SK-N-SH (cell line): Measurements from ENCODE around the gene TESK1. TPM values are rescaled to one million over a fixed set of nuclear protein-coding genes. Genes with fewer than 3 reads are reported as not detected.

Source experiments
- CTCF ChIA-PET: fragments of 300-600, 350-600 bp; formaldehyde crosslinking; extraction: SDS; loops from one replicate; lab custom pipeline; 2021; lab: Yijun Ruan, JAX
- POLR2A ChIA-PET: fragments of 350-600 bp; sonication (Branson Sonifier 250); formaldehyde crosslinking; extraction: SDS; loops from one replicate; lab custom pipeline; 2020; ENCODE audit warnings: antibody characterized with exemption, inconsistent platforms; lab: Yijun Ruan, JAX
- DNase-seq: peaks from one replicate; pipeline ENCODE4 v3.0.0; 2012
- H2AFZ ChIP-seq: fragments of 200-600 bp; sonication (generic); 2 replicates; pipeline ENCODE4 v1.8.1; 2016; ENCODE audit warnings: antibody characterized with exemption, mild to moderate bottlenecking, low read depth
- H3F3A ChIP-seq: fragments of 200-600 bp; sonication (generic); replicated peaks from 2 replicates; pipeline ENCODE3; 2016; ENCODE audit warnings: antibody characterized with exemption, mild to moderate bottlenecking; ENCODE audit not compliant: insufficient read depth
- H3K27ac ChIP-seq, 2 experiments: fragments of 200-500 bp in 1 of 2; fragments of 200-600 bp in 1 of 2; sonication (Bioruptor generic) in 1 of 2; sonication (generic), shearing (Covaris generic) in 1 of 2; 2 replicates each; pipeline versions ENCODE4 v1.5.1 to v1.6.1; 2014 to 2016; ENCODE audit warnings: low read depth in 2 of 2, inconsistent platforms in 1 of 2, low read length in 1 of 2, mild to moderate bottlenecking in 1 of 2, mixed read lengths in 1 of 2
- H3K27me3 ChIP-seq: fragments of 200-600 bp; sonication (generic), shearing (Covaris generic); 2 replicates; pipeline ENCODE4 v1.6.1; 2016; ENCODE audit warnings: mixed run types; ENCODE audit not compliant: insufficient read depth
- H3K36me3 ChIP-seq, 2 experiments: fragments of 200-500 bp in 1 of 2; fragments of 200-600 bp in 1 of 2; sonication (Bioruptor generic) in 1 of 2; sonication (generic) in 1 of 2; replicated peaks in 1 of 2; 2 replicates each; pipeline versions ENCODE3 to v1.5.1; 2014 to 2016; ENCODE audit warnings: low read length in 1 of 2, mild to moderate bottlenecking in 1 of 2; ENCODE audit not compliant: insufficient read depth in 2 of 2, control insufficient read depth in 1 of 2
- H3K4me1 ChIP-seq, 2 experiments: fragments of 200-500 bp in 1 of 2; fragments of 200-600 bp in 1 of 2; sonication (Bioruptor generic) in 1 of 2; sonication (generic), shearing (Covaris generic) in 1 of 2; 2 replicates each; pipeline versions ENCODE4 v1.5.1 to v1.6.1; 2014 to 2016; ENCODE audit warnings: low read depth in 1 of 2, low read length in 1 of 2, mixed run types in 1 of 2; ENCODE audit not compliant: insufficient read depth in 2 of 2, control insufficient read depth in 1 of 2
- H3K4me2 ChIP-seq: fragments of 200-600 bp; sonication (generic), shearing (Covaris generic); 2 replicates; pipeline ENCODE4 v1.6.1; 2017; ENCODE audit warnings: mixed run types
- H3K4me3 ChIP-seq, 2 experiments: fragments of 200-500 bp in 1 of 2; fragments of 200-600 bp in 1 of 2; sonication (Bioruptor generic) in 1 of 2; sonication (generic), shearing (Covaris generic) in 1 of 2; 2 replicates each; pipeline versions ENCODE4 v1.5.1 to v1.8.1; 2014 to 2016; ENCODE audit warnings: low read depth in 2 of 2, inconsistent platforms in 1 of 2, low read length in 1 of 2, mild to moderate bottlenecking in 1 of 2, mixed read lengths in 1 of 2, moderate library complexity in 1 of 2
- H3K79me2 ChIP-seq: fragments of 200-600 bp; sonication (generic); 2 replicates; pipeline ENCODE4 v1.8.1; 2017; ENCODE audit warnings: mild to moderate bottlenecking; ENCODE audit not compliant: insufficient read depth
- H3K9ac ChIP-seq: fragments of 200-600 bp; sonication (generic); 2 replicates; pipeline ENCODE4 v1.6.1; 2017; ENCODE audit warnings: mixed run types
- H3K9me2 ChIP-seq: fragments of 200-600 bp; sonication (generic); 2 replicates; pipeline ENCODE4 v1.6.1; 2017; ENCODE audit warnings: mixed run types
- H3K9me3 ChIP-seq: fragments of 200-600 bp; sonication (generic); 2 replicates; pipeline ENCODE4 v1.6.1; 2017; ENCODE audit warnings: mixed run types, mild to moderate bottlenecking, moderate library complexity
- H4K20me1 ChIP-seq: fragments of 200-600 bp; sonication (generic); 2 replicates; pipeline ENCODE4 v1.6.1; 2017; ENCODE audit warnings: mild to moderate bottlenecking, mixed run types; ENCODE audit not compliant: insufficient read depth
- ELF1 ChIP-seq: IDR thresholded peaks from 2 replicates; pipeline ENCODE4 v1.4.0; 2012
- EP300 ChIP-seq, 2 experiments: IDR thresholded peaks; 2 replicates each; pipeline versions ENCODE4 v1.4.0 to v1.6.1; 2012; ENCODE audit warnings: borderline replicate concordance in 1 of 2, low read depth in 1 of 2, low read length in 1 of 2
- FOXJ3 ChIP-seq: sonication (generic); formaldehyde crosslinking; IDR thresholded peaks from 2 replicates; pipeline ENCODE4 v1.5.1; 2020; ENCODE audit warnings: mild to moderate bottlenecking, missing genetic modification reagents
- GABPA ChIP-seq: IDR thresholded peaks from 2 replicates; pipeline ENCODE4 v1.4.0; 2012; ENCODE audit warnings: low read depth, mild to moderate bottlenecking
- GATA2 ChIP-seq: sonication (generic); formaldehyde crosslinking; IDR thresholded peaks from 2 replicates; pipeline ENCODE4 v1.5.0; 2020; ENCODE audit warnings: mild to moderate bottlenecking, missing genetic modification reagents
- MEF2A ChIP-seq: IDR thresholded peaks from 2 replicates; pipeline ENCODE4 v1.4.0; 2012; ENCODE audit warnings: low read depth, borderline replicate concordance
- POLR2AphosphoS5 ChIP-seq: IDR thresholded peaks from 2 replicates; pipeline ENCODE4 v1.6.1; 2012; ENCODE audit warnings: low read depth, low read length
- RFX5 ChIP-seq: IDR thresholded peaks from 2 replicates; pipeline ENCODE4 v1.6.1; 2012; ENCODE audit warnings: mild to moderate bottlenecking, improper control_type of control experiment, low read length
- RXRA ChIP-seq: IDR thresholded peaks from 2 replicates; pipeline ENCODE4 v1.4.0; 2012; ENCODE audit warnings: low read depth, mild to moderate bottlenecking, borderline replicate concordance
- SIN3A ChIP-seq: IDR thresholded peaks from 2 replicates; pipeline ENCODE4 v1.6.1; 2012; ENCODE audit warnings: low read depth, mild to moderate bottlenecking, low read length, moderate library complexity, borderline replicate concordance
- SMC3 ChIP-seq: IDR thresholded peaks from 2 replicates; pipeline ENCODE4 v1.6.1; 2012; ENCODE audit warnings: low read depth, low read length, improper control_type of control experiment
- TEAD4 ChIP-seq: IDR thresholded peaks from 2 replicates; pipeline ENCODE4 v1.4.0; 2012; ENCODE audit warnings: mild to moderate bottlenecking, borderline replicate concordance; ENCODE audit not compliant: insufficient read depth
- YY1 ChIP-seq: IDR thresholded peaks from 2 replicates; pipeline ENCODE4 v1.4.0; 2012; ENCODE audit warnings: low read depth, mild to moderate bottlenecking
- WGBS: methylation state at CpG from one replicate; pipeline ENCODE4 v1.1.6; 2017; ENCODE audit warnings: low lambda C conversion rate; 5-methylcytosine and 5-hydroxymethylcytosine counted together
- polyA plus RNA-seq, 3 experiments: library from polyadenylated mRNA; depleted of rRNA; stranded (reverse); fragments of >200 nt; gene quantifications; 2 replicates each; pipeline ENCODE4 v1.2.3, GENCODE V29; 2012
- TF ChIP-seq, protein P1 (sequence below): IDR thresholded peaks from 2 replicates; pipeline ENCODE4; 2012
- TF ChIP-seq, protein P2 (sequence below): fragments of 150-350 bp; IDR thresholded peaks from 2 replicates; pipeline ENCODE4 v1.6.1; 2016; ENCODE audit warnings: mild to moderate bottlenecking, low read depth, low read length
- TF ChIP-seq, protein P3 (sequence below): fragments of 200-600 bp; sonication (generic); IDR thresholded peaks from 2 replicates; pipeline ENCODE4 v1.6.1; 2017; ENCODE audit warnings: antibody characterized with exemption, mild to moderate bottlenecking, moderate library complexity
- TF ChIP-seq, protein P4 (sequence below): IDR thresholded peaks from 2 replicates; pipeline ENCODE4 v1.4.0; 2012; ENCODE audit warnings: low read depth, borderline replicate concordance
- TF ChIP-seq, protein P5 (sequence below): IDR thresholded peaks from 2 replicates; pipeline ENCODE4 v1.4.0; 2012; ENCODE audit warnings: low read depth, borderline replicate concordance

The TESK1 gene
- polyA plus RNA-seq, 1 of the 3 experiments (the other 2 are of a cell fraction): 26.0 TPM

DNA sequence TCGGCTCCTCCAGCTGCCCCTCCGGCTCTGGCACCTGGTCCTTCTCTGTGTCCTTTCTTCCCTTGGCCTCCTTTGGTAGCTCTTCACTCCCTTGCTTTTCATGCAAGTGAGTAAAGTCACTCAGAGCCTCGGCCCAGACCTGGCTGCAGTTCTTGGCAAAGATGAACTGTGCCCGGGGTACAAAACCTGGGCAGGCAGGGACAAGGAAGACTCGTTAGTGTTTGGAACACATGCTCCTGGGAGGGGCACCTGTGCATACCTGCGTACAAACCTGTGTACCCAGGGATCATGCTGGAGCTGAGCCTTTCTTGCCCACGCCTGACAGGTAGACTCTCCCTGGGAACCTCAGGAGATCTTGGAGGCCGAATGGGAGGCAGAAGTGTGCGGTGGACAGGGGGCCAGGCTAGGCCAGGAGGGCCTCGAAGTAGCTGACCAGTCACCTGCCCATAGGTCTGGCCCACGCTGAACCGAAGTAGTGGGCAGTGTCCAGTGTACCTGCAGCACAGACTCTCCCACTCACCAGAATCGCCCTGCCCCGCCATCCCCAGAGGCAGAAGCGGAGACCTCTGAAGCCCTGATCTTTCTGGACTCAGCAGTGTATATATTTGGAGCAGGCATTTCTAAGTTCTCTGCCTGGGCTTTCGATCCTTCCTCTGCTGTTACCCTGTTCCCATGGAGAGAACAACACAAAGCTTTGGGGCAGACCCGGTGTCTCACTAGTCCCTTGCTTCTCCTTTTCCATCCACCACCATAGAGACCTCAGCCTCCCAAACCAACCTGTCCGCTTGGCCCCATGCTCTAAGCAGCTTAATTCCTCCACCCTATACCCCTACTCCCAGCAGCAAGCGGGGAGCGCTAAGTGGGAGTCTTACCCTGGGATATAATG lies 41.9 kb upstream of the TESK1 start:
- no peak for DNase-seq
- H4K20me1 ChIP-seq: no peaks in the 10 kb centered on the region
- no peak overlapping the region for H3K9ac ChIP-seq
- H3K27me3 ChIP-seq: no peaks in the 10 kb centered on the region
- no peak overlapping the region for H3K4me2 ChIP-seq
- POLR2A ChIA-PET: no interaction called here
- H3K4me3 ChIP-seq: no peak overlapping the region
- peaks cover 3% of the 10 kb centered on the region for H3F3A ChIP-seq
- no peaks in the 10 kb centered on the region for H3K9me3 ChIP-seq
- H3K36me3 ChIP-seq: peaks cover 0 to 26% of the 10 kb centered on the region in 2 experiments
- no peaks in the 10 kb centered on the region for H3K9me2 ChIP-seq
- 94% methylated on average over 14 of the region's 20 CpGs for WGBS
- no peak overlapping the region for H3K27ac ChIP-seq
- peaks cover 0 to 3% of the 10 kb centered on the region in 2 experiments; a peak in 1 of 4 replicates for H3K4me1 ChIP-seq
- H2AFZ ChIP-seq: no peak overlapping the region
- no peaks in the 10 kb centered on the region for H3K79me2 ChIP-seq
- CTCF ChIA-PET: interaction anchor here (0.7 to 2.5 kb wide), 5 partner anchors 9 to 85 kb away, joined by 3 to 18 read pairs (median 4); partner anchors contain the start of gene RUSC2
- TF ChIP-seq FOXJ3 (CRISPR knock-in tag): no peak
- TF ChIP-seq, protein P1, sequence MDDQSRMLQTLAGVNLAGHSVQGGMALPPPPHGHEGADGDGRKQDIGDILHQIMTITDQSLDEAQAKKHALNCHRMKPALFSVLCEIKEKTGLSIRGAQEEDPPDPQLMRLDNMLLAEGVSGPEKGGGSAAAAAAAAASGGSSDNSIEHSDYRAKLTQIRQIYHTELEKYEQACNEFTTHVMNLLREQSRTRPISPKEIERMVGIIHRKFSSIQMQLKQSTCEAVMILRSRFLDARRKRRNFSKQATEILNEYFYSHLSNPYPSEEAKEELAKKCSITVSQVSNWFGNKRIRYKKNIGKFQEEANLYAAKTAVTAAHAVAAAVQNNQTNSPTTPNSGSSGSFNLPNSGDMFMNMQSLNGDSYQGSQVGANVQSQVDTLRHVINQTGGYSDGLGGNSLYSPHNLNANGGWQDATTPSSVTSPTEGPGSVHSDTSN: no peak
- TF ChIP-seq YY1: no peak
- TF ChIP-seq, protein P2, sequence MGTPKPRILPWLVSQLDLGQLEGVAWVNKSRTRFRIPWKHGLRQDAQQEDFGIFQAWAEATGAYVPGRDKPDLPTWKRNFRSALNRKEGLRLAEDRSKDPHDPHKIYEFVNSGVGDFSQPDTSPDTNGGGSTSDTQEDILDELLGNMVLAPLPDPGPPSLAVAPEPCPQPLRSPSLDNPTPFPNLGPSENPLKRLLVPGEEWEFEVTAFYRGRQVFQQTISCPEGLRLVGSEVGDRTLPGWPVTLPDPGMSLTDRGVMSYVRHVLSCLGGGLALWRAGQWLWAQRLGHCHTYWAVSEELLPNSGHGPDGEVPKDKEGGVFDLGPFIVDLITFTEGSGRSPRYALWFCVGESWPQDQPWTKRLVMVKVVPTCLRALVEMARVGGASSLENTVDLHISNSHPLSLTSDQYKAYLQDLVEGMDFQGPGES: no peak
- TF ChIP-seq POLR2AphosphoS5: no peak
- no peak for TF ChIP-seq MEF2A
- no peak for TF ChIP-seq SIN3A
- no peak for TF ChIP-seq GATA2 (CRISPR knock-in tag)
- no peak for TF ChIP-seq RFX5
- TF ChIP-seq RXRA: no peak

DNA sequence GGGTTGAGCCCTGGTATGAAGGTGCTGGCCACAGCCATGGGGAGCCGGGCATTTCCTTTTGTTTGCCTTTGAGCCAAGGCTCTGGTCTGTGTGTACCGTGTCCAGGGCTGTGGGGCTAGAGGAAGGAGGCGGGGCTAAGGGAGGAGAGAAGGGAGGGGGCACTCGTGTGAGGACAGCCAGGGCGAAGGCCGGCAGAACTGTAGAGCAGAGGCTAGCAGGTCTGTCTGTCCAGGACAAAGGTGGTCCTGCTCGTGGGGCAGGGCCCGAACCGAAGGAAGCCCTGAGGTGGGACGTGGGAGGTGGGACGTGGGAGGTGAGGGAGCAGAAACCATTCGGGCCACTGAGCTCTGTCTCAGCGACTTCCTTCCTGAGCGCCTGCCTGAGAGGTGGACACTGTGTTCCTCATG lies 41.3 kb upstream of the TESK1 start:
- POLR2A ChIA-PET: no interaction called here
- no peak overlapping the region for H2AFZ ChIP-seq
- no peaks in the 10 kb centered on the region for H3K27me3 ChIP-seq
- H3K4me3 ChIP-seq: no peak overlapping the region
- H3K4me2 ChIP-seq: no peak overlapping the region
- peak; percentile 53 for DNase-seq
- H3F3A ChIP-seq: peaks cover 3% of the 10 kb centered on the region
- H3K9ac ChIP-seq: no peak overlapping the region
- no peaks in the 10 kb centered on the region for H3K9me2 ChIP-seq
- CTCF ChIA-PET: interaction anchor here (0.9 to 2.5 kb wide), 2 partner anchors 10 to 86 kb away, joined by 3 to 18 read pairs; no protein-coding TSS in a partner anchor
- H4K20me1 ChIP-seq: no peaks in the 10 kb centered on the region
- H3K9me3 ChIP-seq: no peaks in the 10 kb centered on the region
- H3K79me2 ChIP-seq: no peaks in the 10 kb centered on the region
- no peak overlapping the region for H3K27ac ChIP-seq
- WGBS: 89% methylated on average over 14 of the region's 14 CpGs
- peaks cover 0 to 20% of the 10 kb centered on the region in 2 experiments for H3K36me3 ChIP-seq
- peaks cover 0 to 3% of the 10 kb centered on the region in 2 experiments; a peak in 1 of 4 replicates for H3K4me1 ChIP-seq
- TF ChIP-seq, protein P3, sequence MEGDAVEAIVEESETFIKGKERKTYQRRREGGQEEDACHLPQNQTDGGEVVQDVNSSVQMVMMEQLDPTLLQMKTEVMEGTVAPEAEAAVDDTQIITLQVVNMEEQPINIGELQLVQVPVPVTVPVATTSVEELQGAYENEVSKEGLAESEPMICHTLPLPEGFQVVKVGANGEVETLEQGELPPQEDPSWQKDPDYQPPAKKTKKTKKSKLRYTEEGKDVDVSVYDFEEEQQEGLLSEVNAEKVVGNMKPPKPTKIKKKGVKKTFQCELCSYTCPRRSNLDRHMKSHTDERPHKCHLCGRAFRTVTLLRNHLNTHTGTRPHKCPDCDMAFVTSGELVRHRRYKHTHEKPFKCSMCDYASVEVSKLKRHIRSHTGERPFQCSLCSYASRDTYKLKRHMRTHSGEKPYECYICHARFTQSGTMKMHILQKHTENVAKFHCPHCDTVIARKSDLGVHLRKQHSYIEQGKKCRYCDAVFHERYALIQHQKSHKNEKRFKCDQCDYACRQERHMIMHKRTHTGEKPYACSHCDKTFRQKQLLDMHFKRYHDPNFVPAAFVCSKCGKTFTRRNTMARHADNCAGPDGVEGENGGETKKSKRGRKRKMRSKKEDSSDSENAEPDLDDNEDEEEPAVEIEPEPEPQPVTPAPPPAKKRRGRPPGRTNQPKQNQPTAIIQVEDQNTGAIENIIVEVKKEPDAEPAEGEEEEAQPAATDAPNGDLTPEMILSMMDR: no peak
- TF ChIP-seq SMC3: no peak
- no peak for TF ChIP-seq ELF1
- TF ChIP-seq, protein P4, sequence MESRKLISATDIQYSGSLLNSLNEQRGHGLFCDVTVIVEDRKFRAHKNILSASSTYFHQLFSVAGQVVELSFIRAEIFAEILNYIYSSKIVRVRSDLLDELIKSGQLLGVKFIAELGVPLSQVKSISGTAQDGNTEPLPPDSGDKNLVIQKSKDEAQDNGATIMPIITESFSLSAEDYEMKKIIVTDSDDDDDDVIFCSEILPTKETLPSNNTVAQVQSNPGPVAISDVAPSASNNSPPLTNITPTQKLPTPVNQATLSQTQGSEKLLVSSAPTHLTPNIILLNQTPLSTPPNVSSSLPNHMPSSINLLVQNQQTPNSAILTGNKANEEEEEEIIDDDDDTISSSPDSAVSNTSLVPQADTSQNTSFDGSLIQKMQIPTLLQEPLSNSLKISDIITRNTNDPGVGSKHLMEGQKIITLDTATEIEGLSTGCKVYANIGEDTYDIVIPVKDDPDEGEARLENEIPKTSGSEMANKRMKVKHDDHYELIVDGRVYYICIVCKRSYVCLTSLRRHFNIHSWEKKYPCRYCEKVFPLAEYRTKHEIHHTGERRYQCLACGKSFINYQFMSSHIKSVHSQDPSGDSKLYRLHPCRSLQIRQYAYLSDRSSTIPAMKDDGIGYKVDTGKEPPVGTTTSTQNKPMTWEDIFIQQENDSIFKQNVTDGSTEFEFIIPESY: no peak
- no peak for TF ChIP-seq EP300 (IDR thresholded peaks at IDR 0.05; ENCODE audit: borderline replicate concordance in 1 of 2, low read depth in 1 of 2, low read length in 1 of 2)
- TF ChIP-seq POLR2AphosphoS5: no peak
- TF ChIP-seq, protein P5, sequence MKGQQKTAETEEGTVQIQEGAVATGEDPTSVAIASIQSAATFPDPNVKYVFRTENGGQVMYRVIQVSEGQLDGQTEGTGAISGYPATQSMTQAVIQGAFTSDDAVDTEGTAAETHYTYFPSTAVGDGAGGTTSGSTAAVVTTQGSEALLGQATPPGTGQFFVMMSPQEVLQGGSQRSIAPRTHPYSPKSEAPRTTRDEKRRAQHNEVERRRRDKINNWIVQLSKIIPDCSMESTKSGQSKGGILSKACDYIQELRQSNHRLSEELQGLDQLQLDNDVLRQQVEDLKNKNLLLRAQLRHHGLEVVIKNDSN: no peak
- TF ChIP-seq GABPA: no peak
- TF ChIP-seq TEAD4: no peak
- no peak for TF ChIP-seq GATA2 (CRISPR knock-in tag)
